K562 (cell line): ENCODE data around the gene CLIC3. TPM values are rescaled to one million over a fixed set of nuclear protein-coding genes. Genes with fewer than 3 reads are reported as not detected.
A peak's percentile ranks its signal among the peaks of the same experiment; 100 is the strongest.

Experiments used
- ATAC-seq: fragments of 200-7000 bp; cut with Tn5 transposase; 3 replicates; pipeline ENCODE4 v1.9.1; 2020; ENCODE audit warnings: moderate library complexity
- BruUV-seq: library from RNA; stranded (reverse); fragments of 400-500 nt; replicated peaks from 2 replicates; lab custom pipeline; 2021; lab: Mats Ljungman, UMichigan
- CTCF ChIA-PET: fragments of 300-600 bp; formaldehyde crosslinking; extraction: SDS; loops from one replicate; lab custom pipeline; 2021; ENCODE audit warnings: low intra/inter-chr PET ratio; lab: Yijun Ruan, JAX
- POLR2A ChIA-PET: fragments of 300-600, 350-650 bp; sonication (Branson Sonifier 250); formaldehyde crosslinking; extraction: SDS; loops from one replicate; lab custom pipeline; 2021; ENCODE audit warnings: antibody characterized with exemption, inconsistent platforms; lab: Yijun Ruan, JAX
- DNase-seq, 4 experiments: peaks; one replicate each; pipeline versions ENCODE4 v3.0.0 to v3.0.0-alpha.2; 2011 to 2018; ENCODE audit warnings: low spot score in 3 of 4, mixed read lengths in 3 of 4; ENCODE audit errors: extremely low read depth in 1 of 4
- FAIRE-seq: peaks from 2 replicates; lab custom pipeline; 2011; peaks lifted over from hg19 to GRCh38; lab: Jason Lieb, UNC
- H2AFZ ChIP-seq: 2 replicates; pipeline ENCODE4 v1.6.0; 2011; ENCODE audit warnings: low read depth, low read length, control low read depth, inconsistent platforms
- H3K27ac ChIP-seq: fragments of 200-600 bp; 3 replicates; pipeline ENCODE4 v1.8.0; 2011; ENCODE audit warnings: low read depth, mild to moderate bottlenecking, control low read depth, inconsistent platforms, low read length, moderate library complexity, mixed read lengths; ENCODE audit errors: extremely low read depth
- H3K27me3 ChIP-seq, 2 experiments: fragments of 300-600 bp in 1 of 2; 2 replicates in 1 of 2; 3 replicates in 1 of 2; pipeline versions ENCODE4 v1.6.0 to v1.8.0; 2011; ENCODE audit warnings: inconsistent platforms in 2 of 2, low read length in 2 of 2, mild to moderate bottlenecking in 1 of 2, mixed read lengths in 1 of 2, moderate library complexity in 1 of 2; ENCODE audit not compliant: control insufficient read depth in 2 of 2, insufficient read depth in 2 of 2
- H3K36me3 ChIP-seq: fragments of 300-600 bp; 3 replicates; pipeline ENCODE4 v1.8.0; 2011; ENCODE audit warnings: mild to moderate bottlenecking, low read length, inconsistent platforms; ENCODE audit not compliant: control insufficient read depth, insufficient read depth
- H3K4me1 ChIP-seq, 2 experiments: fragments of 200-600 bp in 1 of 2; replicated peaks in 1 of 2; 2 replicates in 1 of 2; 3 replicates in 1 of 2; pipeline versions ENCODE4 v1.5.1 to v1.8.0; 2011; ENCODE audit warnings: inconsistent platforms in 2 of 2, low read length in 2 of 2, mild to moderate bottlenecking in 1 of 2, mixed read lengths in 1 of 2, moderate library complexity in 1 of 2; ENCODE audit not compliant: control insufficient read depth in 2 of 2, insufficient read depth in 2 of 2
- H3K4me2 ChIP-seq: 2 replicates; pipeline ENCODE4 v1.6.1; 2011; ENCODE audit warnings: low read length, control low read depth, inconsistent platforms, mixed read lengths; ENCODE audit not compliant: insufficient read depth
- H3K4me3 ChIP-seq: fragments of 200-600 bp; sonication (generic), shearing (Covaris generic); 2 replicates; pipeline ENCODE4 v1.5.1; 2016; ENCODE audit warnings: control low read depth, inconsistent platforms
- H3K79me2 ChIP-seq: fragments of 200-600 bp; 3 replicates; pipeline ENCODE4 v1.8.0; 2011; ENCODE audit warnings: low read length, inconsistent platforms; ENCODE audit not compliant: control insufficient read depth, insufficient read depth
- H3K9ac ChIP-seq, 2 experiments: 2 replicates each; pipeline versions ENCODE4 v1.6.0 to v1.6.1; 2011; ENCODE audit warnings: low read depth in 2 of 2, low read length in 2 of 2, control low read depth in 1 of 2, inconsistent platforms in 1 of 2, mild to moderate bottlenecking in 1 of 2, mixed read lengths in 1 of 2; ENCODE audit not compliant: insufficient read depth in 1 of 2
- H3K9me1 ChIP-seq: one replicate; pipeline ENCODE4 v1.6.0; 2011; ENCODE audit warnings: inconsistent platforms, mild to moderate bottlenecking, low read length, moderate library complexity; ENCODE audit not compliant: control insufficient read depth, insufficient read depth
- H3K9me3 ChIP-seq: replicated peaks from 2 replicates; pipeline ENCODE4 v1.5.1; 2011; ENCODE audit warnings: low read depth, low read length, inconsistent platforms; ENCODE audit not compliant: control insufficient read depth, insufficient read depth
- H4K20me1 ChIP-seq: replicated peaks from 2 replicates; pipeline ENCODE4 v1.6.1; 2011; ENCODE audit warnings: low read length, inconsistent platforms, mixed read lengths; ENCODE audit not compliant: control insufficient read depth, insufficient read depth
- CBFA2T3 ChIP-seq: fragments of 450-650 bp; IDR thresholded peaks from 2 replicates; pipeline ENCODE4 v1.6.1; 2017
- GABPB2 ChIP-seq: fragments of 250-450 bp; sonication (Bioruptor Pico); conservative IDR thresholded peaks from 2 replicates; pipeline ENCODE4 v1.5.1; 2021; ENCODE audit warnings: mild to moderate bottlenecking
- HNRNPK ChIP-seq: fragments of 200-400 bp; formaldehyde crosslinking; IDR thresholded peaks from one replicate; pipeline ENCODE4 v1.6.1; 2018; ENCODE audit warnings: mild to moderate bottlenecking, low read depth, low read length; ENCODE audit not compliant: poor library complexity, severe bottlenecking
- NCOA4 ChIP-seq: fragments of 450-650 bp; IDR thresholded peaks from 2 replicates; pipeline ENCODE4 v1.6.1; 2018; ENCODE audit warnings: mild to moderate bottlenecking; ENCODE audit not compliant: partially characterized antibody
- PRDM10 ChIP-seq: fragments of 450-650 bp; IDR thresholded peaks from 2 replicates; pipeline ENCODE4 v1.6.1; 2018; ENCODE audit not compliant: partially characterized antibody
- RREB1 ChIP-seq: fragments of 250-450 bp; sonication (Bioruptor Pico); IDR thresholded peaks from 2 replicates; pipeline ENCODE4 v1.4.0; 2020
- ZHX1 ChIP-seq: fragments of 150-350 bp; conservative IDR thresholded peaks from 2 replicates; pipeline ENCODE4 v1.6.1; 2014; ENCODE audit warnings: low read length
- ZNF695 ChIP-seq: fragments of 450-650 bp; formaldehyde crosslinking; IDR thresholded peaks from 2 replicates; pipeline ENCODE4 v1.4.0; 2020; ENCODE audit warnings: mild to moderate bottlenecking, moderate library complexity
- ZSCAN29 ChIP-seq: fragments of 450-650 bp; IDR thresholded peaks from 2 replicates; pipeline ENCODE4 v1.6.1; 2017
- ZSCAN32 ChIP-seq: fragments of 450-650 bp; formaldehyde crosslinking; IDR thresholded peaks from 2 replicates; pipeline ENCODE4 v1.4.0; 2020; ENCODE audit warnings: mild to moderate bottlenecking, moderate library complexity
- WGBS: fragments of 100-300 bp; shearing (Covaris generic); methylation state at CpG from one replicate; pipeline ENCODE4 v1.1.6; 2016; ENCODE audit warnings: low coverage, mixed read lengths; ENCODE audit not compliant: insufficient coverage; ENCODE audit errors: missing lambda C conversion rate; 5-methylcytosine and 5-hydroxymethylcytosine counted together
- in situ Hi-C: fragments of 300-500 bp; cut with MboI; formaldehyde crosslinking; loops from 4 replicates; pipeline ENCODE4 v1.15.0; 2018; ENCODE audit warnings: inconsistent platforms, mixed read lengths
- intact Hi-C: fragments of 100-400 bp; cut with micrococcal nuclease; formaldehyde crosslinking; loops from 2 replicates; pipeline ENCODE4 v1.14.2; 2022
- polyA plus RNA-seq, 8 experiments: library from polyadenylated mRNA; depleted of rRNA in 4 of 8; stranded (reverse) in 5 of 8; unstranded in 3 of 8; fragments of >200 nt; fragmentation: Nextera tagmentation in 2 of 8; fragmentation: Illumina TruSeq in 1 of 8; extraction: Ambion mirVana in 2 of 8; extraction: Trizol in 1 of 8; gene quantifications; 2 replicates each; pipeline versions ENCODE4 v1.2.1 to v1.2.3, GENCODE V29; 2011 to 2014; ENCODE audit warnings: inconsistent platforms in 1 of 8, missing spikeins in 1 of 8
- total RNA-seq, 7 experiments: library from RNA; depleted of rRNA in 6 of 7; stranded (reverse); fragments of >200 nt in 6 of 7; fragmentation: Illumina TruSeq in 2 of 7; extraction: Trizol in 2 of 7; gene quantifications; 2 replicates each; pipeline versions ENCODE4 v1.2.1 to v1.2.3, GENCODE V29; 2011 to 2021; ENCODE audit warnings: low replicate concordance in 1 of 7

Gene CLIC3
- total and polyA plus RNA-seq, 9 of the 15 experiments (the other 6 are each of a cell fraction or from before 2014, with no cell fraction given), result 0.27 to 0.29 TPM; not detected in 7

DNA sequence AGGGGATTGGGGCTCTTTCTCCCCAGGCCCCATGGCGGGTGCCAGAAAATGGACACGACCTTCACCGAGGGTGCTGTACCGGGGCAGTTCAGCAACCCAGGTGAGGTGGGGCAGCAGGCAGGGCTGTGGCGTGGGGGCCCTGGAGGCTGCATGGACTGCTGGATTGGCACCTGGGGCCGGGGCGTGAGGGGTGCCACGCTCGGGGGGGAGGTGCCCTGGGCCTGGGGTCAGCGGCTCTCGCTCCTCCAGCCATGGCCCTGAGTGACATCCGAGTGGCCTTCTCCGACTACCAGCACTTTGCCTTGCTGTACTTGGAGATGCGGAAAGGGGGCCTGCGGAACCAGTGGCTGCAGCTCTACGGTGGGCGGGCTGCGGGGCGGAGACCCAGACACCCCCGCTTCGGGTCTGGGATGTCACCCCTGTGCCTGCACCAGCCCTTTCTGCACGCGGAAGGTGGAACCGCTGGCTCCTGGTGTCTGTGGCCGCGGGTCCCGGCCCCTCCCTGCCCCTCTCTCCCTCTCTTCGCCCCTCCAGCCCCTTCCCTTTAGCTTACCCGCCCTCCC, 11.8 kb downstream of the CLIC3 start:
- H4K20me1 ChIP-seq, result no peaks in the 10 kb centered on the region
- WGBS, result 87% methylated on average over 7 of the region's 29 CpGs
- CTCF ChIA-PET, result no interaction called here
- in situ Hi-C loops, result no loop called here
- H3K9ac ChIP-seq, result peak overlapping the region in 1 of 2 experiments; percentile 43; a peak in 1 of 4 replicates
- no peaks in the 10 kb centered on the region for H3K27me3 ChIP-seq
- H3K27ac ChIP-seq, result no peak overlapping the region
- ATAC-seq, result no peak
- intact Hi-C loops, result no loop called here
- H3K79me2 ChIP-seq, result no peaks in the 10 kb centered on the region
- H3K9me1 ChIP-seq, result no peaks in the 10 kb centered on the region
- no peaks in the 10 kb centered on the region for H3K36me3 ChIP-seq
- H2AFZ ChIP-seq, result no peak overlapping the region
- BruUV-seq, result no TSS peak
- H3K4me1 ChIP-seq, result peaks cover 9 to 62% of the 10 kb centered on the region in 2 experiments; a peak in 4 of 5 replicates
- FAIRE-seq, result no peak
- H3K4me3 ChIP-seq, result no peak overlapping the region
- POLR2A ChIA-PET, result no interaction called here
- no peaks in the 10 kb centered on the region for H3K9me3 ChIP-seq
- no peak for DNase-seq
- H3K4me2 ChIP-seq, result no peak overlapping the region
- TF ChIP-seq CBFA2T3 (no peak), ZNF695 (CRISPR knock-in tag) (no peak), NCOA4 (no peak), RREB1 (CRISPR knock-in tag) (no peak), ZSCAN29 (no peak), ZHX1 (no peak), ZSCAN32 (CRISPR knock-in tag) (no peak), PRDM10 (no peak), HNRNPK (no peak), GABPB2 (CRISPR knock-in tag) (no peak)
